ENCODE measurements around the gene ENTHD1. TPM values are rescaled to one million over a fixed set of nuclear protein-coding genes. Genes with fewer than 3 reads are reported as not detected.

Gene ENTHD1
- total RNA-seq, 2 experiments from 2014 or later = 0.47 TPM; not detected in 1

DNA sequence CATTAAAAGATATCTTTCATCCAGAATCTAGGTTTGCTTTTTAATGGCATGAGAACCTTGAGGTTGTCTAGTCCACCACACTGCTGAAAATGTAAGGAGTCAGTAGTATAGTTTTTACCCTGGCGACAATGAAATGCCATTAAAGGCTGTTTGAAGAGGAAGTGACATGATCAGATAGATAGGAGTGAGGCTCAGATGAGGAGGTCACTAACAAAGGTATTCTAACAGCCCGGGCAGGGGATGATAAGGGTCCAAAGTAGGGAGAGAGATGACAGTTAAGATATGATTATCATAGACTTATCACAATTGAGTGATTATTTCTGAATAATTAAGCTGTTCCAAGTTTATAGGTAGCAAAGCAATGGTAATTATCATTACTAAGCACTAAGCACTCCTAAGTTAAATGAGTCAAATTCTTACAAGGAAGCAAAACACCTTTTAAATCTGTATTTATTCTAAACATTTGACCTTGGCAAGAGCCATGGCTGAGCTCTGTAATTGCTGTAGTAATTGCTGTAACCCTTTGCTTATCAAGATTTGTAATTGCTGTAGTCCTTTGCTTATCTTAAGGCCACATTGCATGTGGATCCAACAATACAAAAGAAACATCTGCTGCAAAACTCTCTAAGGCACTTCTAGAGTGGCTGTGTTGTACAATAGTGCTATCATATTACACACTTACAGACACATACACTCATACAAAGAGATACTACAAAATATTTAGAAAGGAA lies 92.6 kb downstream of the ENTHD1 start:
- Histone ChIP-seq H3K9me3 (ENCODE audit: control insufficient read depth in 1 of 2, insufficient read depth in 1 of 2, low read length in 2 of 2) (peaks cover 25 to 29% of the 10 kb centered on the region in 2 experiments), H3K27ac (ENCODE audit: low read depth in 1 of 2, low read length in 2 of 2) (no peak overlapping the region), H3K4me3 (ENCODE audit: low read length) (no peak overlapping the region), H3K36me3 (ENCODE audit: insufficient read depth, low read length) (no peaks in the 10 kb centered on the region), H3K27me3 (ENCODE audit: control insufficient read depth in 1 of 2, insufficient read depth in 2 of 2, low read length in 2 of 2) (no peaks in the 10 kb centered on the region), H3K4me1 (ENCODE audit: insufficient read depth, low read length) (peaks cover 3% of the 10 kb centered on the region)
- peaks cover 12% of the 10 kb centered on the region for H3K36me3 Mint-ChIP-seq (ENCODE audit: low read depth)
- no peak overlapping the region for H3K4me3 Mint-ChIP-seq
- H3K27me3 Mint-ChIP-seq = no peaks in the 10 kb centered on the region
- ChIA-PET POLR2A (no interaction called here), CTCF (interaction anchor here (1.1 kb wide), 1 partner anchor 16 kb away, joined by 3 read pairs; no protein-coding TSS in a partner anchor)
- TF ChIP-seq, protein P1, sequence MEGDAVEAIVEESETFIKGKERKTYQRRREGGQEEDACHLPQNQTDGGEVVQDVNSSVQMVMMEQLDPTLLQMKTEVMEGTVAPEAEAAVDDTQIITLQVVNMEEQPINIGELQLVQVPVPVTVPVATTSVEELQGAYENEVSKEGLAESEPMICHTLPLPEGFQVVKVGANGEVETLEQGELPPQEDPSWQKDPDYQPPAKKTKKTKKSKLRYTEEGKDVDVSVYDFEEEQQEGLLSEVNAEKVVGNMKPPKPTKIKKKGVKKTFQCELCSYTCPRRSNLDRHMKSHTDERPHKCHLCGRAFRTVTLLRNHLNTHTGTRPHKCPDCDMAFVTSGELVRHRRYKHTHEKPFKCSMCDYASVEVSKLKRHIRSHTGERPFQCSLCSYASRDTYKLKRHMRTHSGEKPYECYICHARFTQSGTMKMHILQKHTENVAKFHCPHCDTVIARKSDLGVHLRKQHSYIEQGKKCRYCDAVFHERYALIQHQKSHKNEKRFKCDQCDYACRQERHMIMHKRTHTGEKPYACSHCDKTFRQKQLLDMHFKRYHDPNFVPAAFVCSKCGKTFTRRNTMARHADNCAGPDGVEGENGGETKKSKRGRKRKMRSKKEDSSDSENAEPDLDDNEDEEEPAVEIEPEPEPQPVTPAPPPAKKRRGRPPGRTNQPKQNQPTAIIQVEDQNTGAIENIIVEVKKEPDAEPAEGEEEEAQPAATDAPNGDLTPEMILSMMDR (IDR thresholded peaks at IDR 0.05) = no peak
- intact Hi-C loops (cut with DNase I, micrococcal nuclease) = no loop called here
- peaks cover 12% of the 10 kb centered on the region for H3K9me3 Mint-ChIP-seq
- H3K27ac Mint-ChIP-seq = no peak overlapping the region
- DNase-seq (no peak), ATAC-seq (ENCODE audit: poor library complexity) (no peak)
- peaks cover 11% of the 10 kb centered on the region for H3K4me1 Mint-ChIP-seq (ENCODE audit: low read depth)

- ChIA-PET CTCF (no interaction called here), POLR2A (no interaction called here)
- TF ChIP-seq, protein P1 (IDR thresholded peaks at IDR 0.05) = no peak
- Mint-ChIP-seq H3K27ac (no peak overlapping the region), H3K36me3 (ENCODE audit: low read depth) (peaks cover 12% of the 10 kb centered on the region), H3K9me3 (peaks cover 16% of the 10 kb centered on the region), H3K27me3 (no peaks in the 10 kb centered on the region), H3K4me1 (ENCODE audit: low read depth) (no peaks in the 10 kb centered on the region), H3K4me3 (no peak overlapping the region)
- Histone ChIP-seq H3K27me3 (ENCODE audit: control insufficient read depth in 1 of 2, insufficient read depth in 2 of 2, low read length in 2 of 2) (no peaks in the 10 kb centered on the region), H3K4me3 (ENCODE audit: low read length) (no peak overlapping the region), H3K4me1 (ENCODE audit: insufficient read depth, low read length) (no peaks in the 10 kb centered on the region), H3K27ac (ENCODE audit: low read depth in 1 of 2, low read length in 2 of 2) (no peak overlapping the region), H3K36me3 (ENCODE audit: insufficient read depth, low read length) (no peaks in the 10 kb centered on the region), H3K9me3 (ENCODE audit: control insufficient read depth in 1 of 2, insufficient read depth in 1 of 2, low read length in 2 of 2) (peaks cover 25 to 29% of the 10 kb centered on the region in 2 experiments)
- no peak for DNase-seq
- ATAC-seq (ENCODE audit: poor library complexity) = no peak
- intact Hi-C loops (cut with DNase I, micrococcal nuclease) = no loop called here
Observed at GRCh38 chr22:39797528-39798147, 95.9 kb downstream of the ENTHD1 start.

DNA sequence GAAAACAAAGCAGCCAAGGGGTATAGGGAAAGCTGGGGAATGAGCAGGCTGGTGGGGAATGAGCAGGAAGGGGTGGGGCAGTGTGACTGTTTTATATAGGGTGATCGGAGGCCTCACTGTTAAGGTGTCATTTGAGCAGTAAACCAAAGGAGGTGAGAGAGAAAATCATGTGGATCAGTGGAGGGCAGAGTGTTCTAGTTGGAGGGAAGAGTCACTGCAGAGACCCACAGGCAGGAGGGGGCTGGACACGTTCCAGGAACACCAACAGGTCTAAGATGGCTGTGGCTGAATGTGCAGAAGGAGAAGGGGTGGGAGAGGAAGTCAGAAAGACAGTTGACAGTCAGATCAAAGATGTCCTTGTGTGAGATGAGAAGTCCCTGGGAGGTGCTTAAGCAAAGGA lies 103.8 kb downstream of the ENTHD1 start:
- H3K9me3 Mint-ChIP-seq = no peaks in the 10 kb centered on the region
- TF ChIP-seq, protein P1 (IDR thresholded peaks at IDR 0.05) = no peak
- Histone ChIP-seq H3K9me3 (ENCODE audit: control insufficient read depth in 1 of 2, insufficient read depth in 1 of 2, low read length in 2 of 2) (no peaks in the 10 kb centered on the region), H3K36me3 (ENCODE audit: insufficient read depth, low read length) (no peaks in the 10 kb centered on the region), H3K27me3 (ENCODE audit: control insufficient read depth in 1 of 2, insufficient read depth in 2 of 2, low read length in 2 of 2) (no peaks in the 10 kb centered on the region), H3K27ac (ENCODE audit: low read depth in 1 of 2, low read length in 2 of 2) (no peak overlapping the region), H3K4me3 (ENCODE audit: low read length) (no peak overlapping the region), H3K4me1 (ENCODE audit: insufficient read depth, low read length) (peaks cover 5% of the 10 kb centered on the region)
- intact Hi-C loops (cut with DNase I, micrococcal nuclease) = no loop called here
- H3K4me3 Mint-ChIP-seq = no peak overlapping the region
- peaks cover 12% of the 10 kb centered on the region for H3K4me1 Mint-ChIP-seq (ENCODE audit: low read depth)
- DNase-seq (no peak), ATAC-seq (ENCODE audit: poor library complexity) (no peak)
- ChIA-PET CTCF (no interaction called here), POLR2A (interaction anchor here (0.6 kb wide), 1 partner anchor 150 kb away, joined by 3 read pairs; no protein-coding TSS in a partner anchor)
- H3K36me3 Mint-ChIP-seq (ENCODE audit: low read depth) = no peaks in the 10 kb centered on the region
- no peaks in the 10 kb centered on the region for H3K27me3 Mint-ChIP-seq
- no peak overlapping the region for H3K27ac Mint-ChIP-seq

Measured in CD4-positive, alpha-beta T cell (primary cell).